ENCODE data around the gene RAB10. TPM values are rescaled to one million over a fixed set of nuclear protein-coding genes. Genes with fewer than 3 reads are reported as not detected.
A peak's percentile ranks its signal among the peaks of the same experiment; 100 is the strongest.

Gene RAB10
- total and polyA plus RNA-seq, 4 donors, result 26.6 to 52.2 (median 41.6) TPM

- peak; percentile 90 for TF ChIP-seq ATF3 (IDR thresholded peaks at IDR 0.05)
- no peak for TF ChIP-seq GABPA (IDR thresholded peaks at IDR 0.05 in 1 of 2, conservative IDR thresholded peaks at IDR 0.05 in 1 of 2)
Observed at GRCh38 chr2:26043862-26044696, 10.2 kb downstream of the RAB10 start (continued).

GRCh38 chr2:26048791-26049190 is 14.9 kb downstream of the RAB10 start:
- Histone ChIP-seq H3K36me3 (ENCODE audit: control insufficient read depth in 4 of 4, insufficient read depth in 3 of 4, low read depth in 1 of 4, low read length in 3 of 4) (no peaks in the 10 kb centered on the region), H3K27ac (ENCODE audit: low read depth in 1 of 2, low read length in 2 of 2) (no peak overlapping the region), H3K4me1 (ENCODE audit: control insufficient read depth in 4 of 4, insufficient read depth in 4 of 4, low read length in 3 of 4) (peaks cover 2 to 5% (median 4%) of the 10 kb centered on the region in 4 donors), H3K9me3 (ENCODE audit: control insufficient read depth in 4 of 4, low read length in 3 of 4) (no peaks in the 10 kb centered on the region), H3K9ac (ENCODE audit: low read depth in 1 of 2, low read length in 2 of 2) (no peak overlapping the region), H3K4me3 (ENCODE audit: low read depth in 1 of 3, low read length in 3 of 3) (no peak overlapping the region), H3K27me3 (ENCODE audit: control insufficient read depth in 4 of 4, insufficient read depth in 4 of 4, low read length in 3 of 4) (no peaks in the 10 kb centered on the region)
- no peak for DNase-seq (ENCODE audit: low spot score)
- no peak for TF ChIP-seq FOXA2 (IDR thresholded peaks at IDR 0.05)
- TF ChIP-seq FOXA1 (IDR thresholded peaks at IDR 0.05), result no peak
- TF ChIP-seq YY1 (IDR thresholded peaks at IDR 0.05), result no peak
- TF ChIP-seq REST (IDR thresholded peaks at IDR 0.05), result no peak
- TF ChIP-seq HNF4G (IDR thresholded peaks at IDR 0.05), result no peak
- TF ChIP-seq MAX (IDR thresholded peaks at IDR 0.05), result no peak
- no peak for TF ChIP-seq TAF1 (conservative IDR thresholded peaks at IDR 0.05)
- TF ChIP-seq HNF4A (conservative IDR thresholded peaks at IDR 0.05), result no peak
- 92% methylated on average over 3 of the region's 3 CpGs for WGBS

- WGBS, result 99% methylated on average over 1 of the region's 1 CpG
- no peak overlapping the region for H3K9ac ChIP-seq (ENCODE audit: low read depth in 1 of 2, low read length in 2 of 2)
- no peaks in the 10 kb centered on the region for H3K27me3 ChIP-seq (ENCODE audit: control insufficient read depth in 4 of 4, insufficient read depth in 4 of 4, low read length in 3 of 4)
- H3K27ac ChIP-seq (ENCODE audit: low read depth in 1 of 2, low read length in 2 of 2), result no peak overlapping the region
- TF ChIP-seq REST (IDR thresholded peaks at IDR 0.05) (no peak), HNF4G (IDR thresholded peaks at IDR 0.05) (no peak), HNF4A (conservative IDR thresholded peaks at IDR 0.05) (no peak), GABPA (IDR thresholded peaks at IDR 0.05 in 1 of 2, conservative IDR thresholded peaks at IDR 0.05 in 1 of 2) (no peak), YY1 (IDR thresholded peaks at IDR 0.05) (no peak), NR2F2 (IDR thresholded peaks at IDR 0.05) (no peak), ATF3 (IDR thresholded peaks at IDR 0.05) (no peak), TAF1 (conservative IDR thresholded peaks at IDR 0.05) (no peak), FOXA2 (IDR thresholded peaks at IDR 0.05) (no peak)
- H3K9me3 ChIP-seq (ENCODE audit: control insufficient read depth in 4 of 4, low read length in 3 of 4), result no peaks in the 10 kb centered on the region
- no peaks in the 10 kb centered on the region for H3K36me3 ChIP-seq (ENCODE audit: control insufficient read depth in 4 of 4, insufficient read depth in 3 of 4, low read depth in 1 of 4, low read length in 3 of 4)
- H3K4me1 ChIP-seq (ENCODE audit: control insufficient read depth in 4 of 4, insufficient read depth in 4 of 4, low read length in 3 of 4), result peaks cover 0 to 2% (median 0%) of the 10 kb centered on the region in 4 donors
- no peak overlapping the region for H3K4me3 ChIP-seq (ENCODE audit: low read depth in 1 of 3, low read length in 3 of 3)
- DNase-seq (ENCODE audit: low spot score), result no peak
Observed at GRCh38 chr2:26049641-26050040, 15.8 kb downstream of the RAB10 start.

All from liver (tissue), 9 donors.